Activated CD8-positive, alpha-beta memory T cell treated with anti-CD3 and anti-CD28 coated beads, Interleukin-2, amount 10 ng/mL, durations not matched to agents 7 days and 5 days (primary cell): Measurements from ENCODE around the gene SAYSD1. TPM values are rescaled to one million over a fixed set of nuclear protein-coding genes. Genes with fewer than 3 reads are reported as not detected.

Experiments
- ATAC-seq: fragments of 150-1000 bp; cut with Tn5 transposase; one replicate; pipeline ENCODE4 v1.10.0; 2021; ENCODE audit warnings: moderate library complexity
- CTCF ChIA-PET: fragments of 350-600 bp; sonication (Branson Sonifier 250); formaldehyde crosslinking; loops from one replicate; lab custom pipeline; 2021; ENCODE audit warnings: antibody characterized with exemption; lab: Charles Lee
- DNase-seq: peaks from one replicate; pipeline ENCODE4 v3.0.0-alpha.2; 2020
- H3K27ac Mint-ChIP-seq: one replicate; pipeline ENCODE4 v1.8.0; 2021; ENCODE audit warnings: mild to moderate bottlenecking, mixed read lengths
- H3K27me3 Mint-ChIP-seq: one replicate; pipeline ENCODE4 v1.8.0; 2021; ENCODE audit warnings: mixed read lengths
- H3K36me3 Mint-ChIP-seq: one replicate; pipeline ENCODE4 v1.8.0; 2021; ENCODE audit warnings: mild to moderate bottlenecking, mixed read lengths
- H3K4me1 Mint-ChIP-seq: one replicate; pipeline ENCODE4 v1.8.0; 2021; ENCODE audit warnings: mixed read lengths
- H3K4me3 Mint-ChIP-seq: one replicate; pipeline ENCODE4 v1.8.0; 2021; ENCODE audit warnings: mild to moderate bottlenecking, moderate library complexity, mixed read lengths
- H3K9me3 Mint-ChIP-seq: one replicate; pipeline ENCODE4 v1.8.0; 2022; ENCODE audit warnings: low read depth, mixed read lengths
- total RNA-seq, 2 experiments: library from RNA; stranded (reverse); gene quantifications; one replicate each; pipeline ENCODE4 v1.2.3, GENCODE V29; 2021

Gene SAYSD1
- total RNA-seq, 2 experiments from 2014 or later: 9.1 to 11.4 TPM

DNA sequence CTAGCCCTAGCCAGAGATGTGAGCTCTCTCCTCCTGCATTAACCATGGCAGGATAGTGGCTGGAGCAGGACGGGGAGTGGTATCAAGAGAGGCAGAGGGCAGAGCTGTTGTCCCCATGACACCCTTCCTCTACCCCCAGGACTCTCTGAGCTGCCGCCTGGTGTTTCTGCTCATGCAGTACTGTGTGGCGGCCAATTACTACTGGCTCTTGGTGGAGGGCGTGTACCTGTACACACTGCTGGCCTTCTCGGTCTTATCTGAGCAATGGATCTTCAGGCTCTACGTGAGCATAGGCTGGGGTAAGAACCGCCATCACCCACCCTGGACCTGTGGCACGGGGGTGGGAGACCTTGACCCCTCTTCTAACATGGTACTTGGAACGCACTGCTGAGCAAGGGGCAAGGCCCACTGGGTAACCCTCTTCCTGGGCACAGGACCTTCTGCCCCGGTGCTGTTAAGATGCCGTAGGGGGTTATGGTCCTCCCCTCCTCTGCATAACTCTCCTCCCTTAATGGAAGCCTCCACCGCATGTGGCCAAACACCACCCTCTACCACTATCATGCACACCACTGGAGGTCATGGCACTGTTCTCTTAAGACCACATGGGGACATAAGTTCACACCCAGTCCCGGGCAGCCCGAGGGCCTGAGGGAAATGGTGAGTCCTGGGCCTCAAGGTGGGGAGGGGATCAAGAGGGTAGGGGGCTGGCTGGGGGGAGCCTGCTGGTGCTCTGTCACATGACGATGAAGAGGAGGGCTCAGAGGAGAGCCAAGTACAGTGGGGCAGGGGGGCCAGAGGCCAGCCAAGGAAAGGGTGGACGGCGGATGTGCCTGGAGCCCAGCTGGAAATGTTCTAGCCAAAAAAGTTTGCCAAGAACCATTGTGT is 41.3 kb downstream of the SAYSD1 start:
- Mint-ChIP-seq H3K27ac (no peak overlapping the region), H3K4me1 (peaks cover 14% of the 10 kb centered on the region), H3K27me3 (peaks cover 18% of the 10 kb centered on the region), H3K9me3 (peaks cover 1% of the 10 kb centered on the region), H3K4me3 (no peak overlapping the region), H3K36me3 (no peaks in the 10 kb centered on the region)
- CTCF ChIA-PET: interaction anchor here (0.7 kb wide), 1 partner anchor 13 kb away, joined by 3 read pairs; no protein-coding TSS in a partner anchor
- DNase-seq (no peak), ATAC-seq (no peak)

DNA sequence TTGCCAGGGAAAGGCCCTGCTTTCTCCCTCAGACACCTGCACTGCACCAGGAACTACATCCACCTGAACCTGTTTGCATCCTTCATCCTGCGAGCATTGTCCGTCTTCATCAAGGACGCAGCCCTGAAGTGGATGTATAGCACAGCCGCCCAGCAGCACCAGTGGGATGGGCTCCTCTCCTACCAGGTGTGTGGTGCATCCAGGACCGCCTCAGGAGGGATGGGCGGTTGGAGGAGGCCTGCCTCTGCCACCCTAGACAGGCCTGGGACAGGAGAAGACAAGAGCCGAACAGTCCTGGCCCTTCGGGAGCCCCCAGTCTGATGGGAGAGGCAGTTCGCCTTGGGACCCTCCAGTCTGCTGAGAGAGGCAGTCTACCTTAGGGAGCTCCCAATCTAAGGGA is 42.2 kb downstream of the SAYSD1 start:
- no peak for ATAC-seq
- Mint-ChIP-seq H3K36me3 (no peaks in the 10 kb centered on the region), H3K9me3 (peaks cover 1% of the 10 kb centered on the region), H3K27ac (no peak overlapping the region), H3K4me1 (peaks cover 14% of the 10 kb centered on the region), H3K27me3 (peaks cover 23% of the 10 kb centered on the region), H3K4me3 (no peak overlapping the region)
- CTCF ChIA-PET: no interaction called here
- no peak for DNase-seq

- H3K4me1 Mint-ChIP-seq: no peaks in the 10 kb centered on the region
- no peaks in the 10 kb centered on the region for H3K36me3 Mint-ChIP-seq
- H3K4me3 Mint-ChIP-seq: no peak overlapping the region
- DNase-seq (no peak), ATAC-seq (no peak)
- CTCF ChIA-PET: no interaction called here
- H3K27me3 Mint-ChIP-seq: peaks cover 29% of the 10 kb centered on the region
- H3K27ac Mint-ChIP-seq: no peak overlapping the region
- H3K9me3 Mint-ChIP-seq: peaks cover 1% of the 10 kb centered on the region
Observed at GRCh38 chr6:39068391-39068790, 46.6 kb downstream of the SAYSD1 start.

DNA sequence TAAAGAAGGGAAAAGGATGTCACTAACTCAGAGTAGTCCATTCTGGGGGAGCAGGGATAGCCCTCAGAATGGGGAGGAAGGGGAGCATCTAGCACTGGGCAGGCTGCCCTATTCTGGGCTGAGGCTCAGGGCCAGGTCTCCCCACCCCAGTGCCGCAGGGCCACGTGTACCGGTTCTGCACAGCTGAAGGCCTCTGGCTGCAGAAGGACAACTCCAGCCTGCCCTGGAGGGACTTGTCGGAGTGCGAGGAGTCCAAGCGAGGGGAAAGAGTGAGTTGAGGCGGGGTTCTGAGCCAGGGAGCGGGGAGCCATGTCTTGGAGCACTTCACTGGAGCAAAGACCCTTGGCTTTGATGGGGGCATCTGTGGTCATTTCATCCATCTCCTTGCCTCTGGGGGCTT is 49.4 kb downstream of the SAYSD1 start:
- H3K27ac Mint-ChIP-seq: no peak overlapping the region
- H3K4me1 Mint-ChIP-seq: no peaks in the 10 kb centered on the region
- CTCF ChIA-PET: interaction anchor here (0.9 kb wide), 1 partner anchor 238 kb away, joined by 3 read pairs; no protein-coding TSS in a partner anchor
- H3K4me3 Mint-ChIP-seq: no peak overlapping the region
- H3K27me3 Mint-ChIP-seq: peaks cover 31% of the 10 kb centered on the region
- no peak for ATAC-seq
- no peaks in the 10 kb centered on the region for H3K36me3 Mint-ChIP-seq
- DNase-seq: no peak
- peaks cover 1% of the 10 kb centered on the region for H3K9me3 Mint-ChIP-seq

GRCh38 chr6:39063526-39063925 is 51.5 kb downstream of the SAYSD1 start:
- CTCF ChIA-PET: no interaction called here
- no peaks in the 10 kb centered on the region for H3K9me3 Mint-ChIP-seq
- peaks cover 33% of the 10 kb centered on the region for H3K27me3 Mint-ChIP-seq
- H3K4me1 Mint-ChIP-seq: no peaks in the 10 kb centered on the region
- H3K27ac Mint-ChIP-seq: no peak overlapping the region
- no peaks in the 10 kb centered on the region for H3K36me3 Mint-ChIP-seq
- ATAC-seq: no peak
- no peak overlapping the region for H3K4me3 Mint-ChIP-seq
- DNase-seq: no peak

GRCh38 chr6:39062014-39062740 is 52.8 kb downstream of the SAYSD1 start:
- Mint-ChIP-seq H3K4me3 (no peak overlapping the region), H3K9me3 (no peaks in the 10 kb centered on the region), H3K27ac (no peak overlapping the region), H3K27me3 (peaks cover 29% of the 10 kb centered on the region), H3K4me1 (no peaks in the 10 kb centered on the region), H3K36me3 (no peaks in the 10 kb centered on the region)
- ATAC-seq: no peak
- DNase-seq: no peak
- CTCF ChIA-PET: interaction anchor here (1.9 kb wide), 1 partner anchor 14 kb away, joined by 5 read pairs; no protein-coding TSS in a partner anchor

DNA sequence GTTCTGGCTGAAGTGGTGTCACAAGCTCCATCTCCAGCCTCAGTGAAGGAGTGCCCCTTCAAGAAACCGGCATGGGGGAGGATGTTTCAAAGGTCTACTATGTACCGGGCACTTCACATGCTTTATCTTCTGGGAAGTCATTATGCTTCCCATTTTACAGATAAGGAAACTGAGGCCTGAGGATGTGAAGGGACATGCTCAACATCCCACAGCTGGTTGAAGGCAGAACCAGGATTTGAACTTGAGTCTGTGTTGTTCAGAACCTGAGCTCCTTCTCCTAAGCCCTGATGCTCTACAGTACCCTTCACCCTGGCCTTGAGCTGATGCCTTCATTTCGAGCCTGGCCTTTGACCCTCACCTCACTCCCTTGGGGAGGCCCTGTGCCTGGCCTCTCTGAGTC is 53.4 kb downstream of the SAYSD1 start:
- H3K4me1 Mint-ChIP-seq: no peaks in the 10 kb centered on the region
- peaks cover 27% of the 10 kb centered on the region for H3K27me3 Mint-ChIP-seq
- DNase-seq (no peak), ATAC-seq (no peak)
- H3K9me3 Mint-ChIP-seq: no peaks in the 10 kb centered on the region
- H3K4me3 Mint-ChIP-seq: no peak overlapping the region
- CTCF ChIA-PET: interaction anchor here (1.9 kb wide), 1 partner anchor 14 kb away, joined by 5 read pairs; no protein-coding TSS in a partner anchor
- H3K36me3 Mint-ChIP-seq: no peaks in the 10 kb centered on the region
- no peak overlapping the region for H3K27ac Mint-ChIP-seq

DNA sequence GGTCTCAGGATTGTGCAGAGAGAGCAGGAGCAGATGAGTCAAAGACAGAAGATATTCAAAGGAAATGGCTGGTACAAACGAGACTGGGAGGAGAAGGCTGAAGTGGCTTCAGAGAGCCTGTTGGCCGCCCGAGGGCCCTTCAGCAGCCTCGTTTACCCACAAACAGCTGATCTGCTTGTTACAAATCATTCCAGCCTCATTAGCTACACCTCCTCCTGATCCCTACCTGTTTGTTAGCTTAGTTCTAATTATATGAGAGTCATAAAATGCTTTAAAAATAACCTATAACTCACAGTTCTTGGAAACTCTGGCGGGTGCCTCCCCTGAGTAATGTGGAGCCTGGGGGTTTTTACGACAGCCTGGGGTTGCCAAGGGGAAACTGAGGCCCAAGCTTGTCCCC is 53.8 kb downstream of the SAYSD1 start:
- CTCF ChIA-PET: interaction anchor here (1.9 kb wide), 1 partner anchor 15 kb away, joined by 5 read pairs; no protein-coding TSS in a partner anchor
- no peaks in the 10 kb centered on the region for H3K36me3 Mint-ChIP-seq
- H3K27me3 Mint-ChIP-seq: peaks cover 28% of the 10 kb centered on the region
- H3K27ac Mint-ChIP-seq: no peak overlapping the region
- no peak overlapping the region for H3K4me3 Mint-ChIP-seq
- H3K4me1 Mint-ChIP-seq: no peaks in the 10 kb centered on the region
- no peaks in the 10 kb centered on the region for H3K9me3 Mint-ChIP-seq
- DNase-seq: no peak
- no peak for ATAC-seq

DNA sequence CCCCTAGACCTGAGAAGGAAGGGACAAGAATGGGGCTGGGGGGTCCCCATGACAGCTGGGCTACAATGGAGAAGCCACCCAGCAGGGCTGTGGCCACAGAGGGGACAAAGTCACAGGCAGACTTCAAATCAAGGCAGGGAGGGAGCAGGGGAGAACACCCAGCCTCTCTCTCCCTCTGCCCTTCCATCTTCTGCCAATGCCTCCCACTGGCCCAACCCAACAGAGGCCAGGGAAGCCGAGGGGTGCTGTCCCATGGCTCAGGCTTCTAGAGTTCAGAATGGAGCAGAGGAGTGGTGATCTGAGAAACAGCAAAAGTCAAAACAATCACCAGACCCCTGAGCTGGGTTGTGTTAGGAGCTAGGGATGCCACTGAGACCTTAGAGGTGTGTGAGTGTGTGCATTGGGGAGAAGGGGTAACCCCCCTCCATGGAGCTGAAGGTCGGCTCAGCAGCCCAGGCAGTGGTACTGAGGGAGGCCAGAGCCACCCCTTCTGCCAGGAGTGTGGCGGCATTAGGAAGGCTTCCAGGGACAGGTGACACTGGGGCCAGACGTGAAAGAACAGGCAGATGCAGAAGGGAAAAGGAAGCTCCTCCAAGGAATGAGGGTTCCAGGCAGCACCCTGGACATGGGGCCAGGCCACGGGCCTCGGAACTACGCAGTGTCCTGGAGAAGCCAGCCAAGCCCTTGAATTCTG is 54.4 kb downstream of the SAYSD1 start:
- CTCF ChIA-PET: interaction anchor here (1.9 kb wide), 1 partner anchor 15 kb away, joined by 5 read pairs; no protein-coding TSS in a partner anchor
- ATAC-seq (no peak), DNase-seq (no peak)
- Mint-ChIP-seq H3K27ac (no peak overlapping the region), H3K36me3 (no peaks in the 10 kb centered on the region), H3K9me3 (no peaks in the 10 kb centered on the region), H3K27me3 (peaks cover 28% of the 10 kb centered on the region), H3K4me1 (no peaks in the 10 kb centered on the region), H3K4me3 (no peak overlapping the region)

DNA sequence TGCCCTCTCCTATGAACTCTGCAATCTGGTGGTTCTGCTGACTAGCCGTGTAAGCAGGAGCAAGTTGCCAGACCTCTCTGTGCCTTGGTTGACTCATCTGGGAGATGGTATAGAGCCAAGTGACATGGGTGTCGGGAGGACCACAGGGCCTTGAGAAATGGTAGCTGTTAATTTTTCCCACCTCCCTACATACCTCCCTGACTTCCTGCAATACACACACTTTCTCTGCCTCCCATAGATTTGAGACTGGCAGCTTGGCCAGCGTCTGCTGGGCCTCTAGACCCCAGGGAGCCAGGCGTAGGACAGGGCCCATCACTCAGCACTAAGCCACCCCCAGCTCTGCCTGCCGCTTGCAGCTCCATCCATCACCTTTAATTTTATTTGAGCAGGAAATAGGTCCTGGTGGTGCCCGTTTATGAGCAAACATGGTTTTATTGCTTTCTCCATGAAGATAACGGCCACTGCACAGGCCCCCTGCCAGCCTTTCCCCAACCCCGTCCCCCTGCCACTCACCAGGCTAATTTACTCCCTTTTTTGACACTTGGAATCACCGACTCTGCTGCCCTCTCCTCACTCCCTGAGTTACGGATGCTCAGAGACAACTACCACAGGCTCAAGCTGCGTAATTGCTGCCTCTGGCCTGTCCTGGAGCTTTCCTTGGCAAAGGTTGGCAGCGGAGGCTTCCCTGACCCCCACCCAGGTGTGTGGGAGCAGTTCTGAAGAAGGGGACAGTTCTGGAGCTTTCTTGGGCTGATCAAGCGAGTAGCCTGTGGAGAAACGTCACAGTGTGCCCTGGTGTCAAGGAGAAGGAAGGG is 55.3 kb downstream of the SAYSD1 start:
- H3K4me1 Mint-ChIP-seq: no peaks in the 10 kb centered on the region
- H3K9me3 Mint-ChIP-seq: no peaks in the 10 kb centered on the region
- no peak overlapping the region for H3K4me3 Mint-ChIP-seq
- ATAC-seq: no peak
- no peaks in the 10 kb centered on the region for H3K36me3 Mint-ChIP-seq
- peaks cover 28% of the 10 kb centered on the region for H3K27me3 Mint-ChIP-seq
- H3K27ac Mint-ChIP-seq: no peak overlapping the region
- CTCF ChIA-PET: no interaction called here
- no peak for DNase-seq

DNA sequence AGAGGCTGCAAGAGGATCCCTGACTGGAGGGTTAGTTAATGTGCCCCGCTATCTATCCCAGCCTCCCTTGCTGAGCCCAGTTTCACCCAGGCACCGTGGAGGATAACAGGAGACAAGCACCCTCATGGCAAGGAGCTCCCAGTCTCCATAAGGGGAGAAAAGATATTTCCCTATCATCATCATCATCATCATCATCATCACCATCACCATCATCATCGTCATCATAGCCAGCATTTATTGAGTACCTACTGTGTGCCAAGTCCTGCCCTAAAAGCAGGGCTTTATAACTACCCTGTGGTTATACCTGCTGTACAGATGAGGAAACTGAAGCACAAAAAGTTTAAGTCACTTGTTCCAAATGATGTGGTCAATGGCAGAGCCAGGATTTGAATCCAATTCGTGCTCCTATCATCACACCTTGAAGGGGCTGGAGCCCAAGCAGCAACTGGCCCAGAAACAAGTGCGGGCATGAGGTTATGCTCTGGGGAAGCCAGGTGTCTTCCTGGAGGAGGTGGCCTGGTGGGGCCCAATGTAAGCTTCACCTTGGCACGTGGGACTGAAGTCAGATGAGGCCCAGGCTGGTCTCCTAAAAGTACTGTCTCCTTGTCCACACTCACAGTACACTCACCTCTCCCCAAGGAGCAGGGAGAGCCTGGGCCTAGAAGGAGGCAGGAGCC is 56.4 kb downstream of the SAYSD1 start:
- H3K27ac Mint-ChIP-seq: no peak overlapping the region
- no peak for DNase-seq
- CTCF ChIA-PET: no interaction called here
- H3K9me3 Mint-ChIP-seq: no peaks in the 10 kb centered on the region
- H3K4me1 Mint-ChIP-seq: no peaks in the 10 kb centered on the region
- no peaks in the 10 kb centered on the region for H3K36me3 Mint-ChIP-seq
- no peak for ATAC-seq
- peaks cover 30% of the 10 kb centered on the region for H3K27me3 Mint-ChIP-seq
- H3K4me3 Mint-ChIP-seq: no peak overlapping the region
